HL-60 (cell line): ENCODE measurements around the gene TIMM44.
"Not testable (repeated sequence)": the region's sequence is repeated elsewhere in the genome, so short reads cannot be mapped to it uniquely, and the experiment has no call there.

ENCODE experiments used
- DNase-seq, 2 experiments: peaks; one replicate each; pipeline ENCODE4 v3.0.0-alpha.2; 2010 to 2020; ENCODE audit warnings: low read depth in 1 of 2, low spot score in 1 of 2
- H3K27ac ChIP-seq: fragments of 250-450 bp; sonication (Bioruptor Pico); replicated peaks from 2 replicates; pipeline ENCODE4 v1.5.1; 2020; ENCODE audit warnings: mild to moderate bottlenecking, moderate library complexity
- H3K27me3 ChIP-seq: fragments of 250-450 bp; sonication (Bioruptor Pico); 2 replicates; pipeline ENCODE4 v1.5.1; 2021; ENCODE audit warnings: mild to moderate bottlenecking, moderate library complexity; ENCODE audit not compliant: insufficient read depth, poor library complexity, severe bottlenecking
- H3K4me3 ChIP-seq: replicated peaks from 2 replicates; pipeline ENCODE4 v1.5.1; 2011; ENCODE audit warnings: mild to moderate bottlenecking, control low read depth, low read length; ENCODE audit not compliant: insufficient read depth
- GABPA ChIP-seq: IDR thresholded peaks from 2 replicates; pipeline ENCODE4 v1.6.1; 2012; ENCODE audit warnings: low read depth
- POLR2AphosphoS5 ChIP-seq: IDR thresholded peaks from 2 replicates; pipeline ENCODE4 v1.6.1; 2012; ENCODE audit warnings: low read depth
- SPI1 ChIP-seq: IDR thresholded peaks from 2 replicates; pipeline ENCODE4 v1.6.1; 2012; ENCODE audit warnings: low read depth, mild to moderate bottlenecking, borderline replicate concordance
- TF ChIP-seq, protein P1 (sequence below): IDR thresholded peaks from 2 replicates; pipeline ENCODE4 v1.6.1; 2012; ENCODE audit warnings: low read depth; ENCODE audit not compliant: insufficient replicate concordance
- TF ChIP-seq, protein P2 (sequence below): IDR thresholded peaks from one replicate; pipeline ENCODE4 v1.5.1; 2011; ENCODE audit warnings: low read length, control low read depth, inconsistent platforms; ENCODE audit not compliant: insufficient read depth

Gene TIMM44

DNA sequence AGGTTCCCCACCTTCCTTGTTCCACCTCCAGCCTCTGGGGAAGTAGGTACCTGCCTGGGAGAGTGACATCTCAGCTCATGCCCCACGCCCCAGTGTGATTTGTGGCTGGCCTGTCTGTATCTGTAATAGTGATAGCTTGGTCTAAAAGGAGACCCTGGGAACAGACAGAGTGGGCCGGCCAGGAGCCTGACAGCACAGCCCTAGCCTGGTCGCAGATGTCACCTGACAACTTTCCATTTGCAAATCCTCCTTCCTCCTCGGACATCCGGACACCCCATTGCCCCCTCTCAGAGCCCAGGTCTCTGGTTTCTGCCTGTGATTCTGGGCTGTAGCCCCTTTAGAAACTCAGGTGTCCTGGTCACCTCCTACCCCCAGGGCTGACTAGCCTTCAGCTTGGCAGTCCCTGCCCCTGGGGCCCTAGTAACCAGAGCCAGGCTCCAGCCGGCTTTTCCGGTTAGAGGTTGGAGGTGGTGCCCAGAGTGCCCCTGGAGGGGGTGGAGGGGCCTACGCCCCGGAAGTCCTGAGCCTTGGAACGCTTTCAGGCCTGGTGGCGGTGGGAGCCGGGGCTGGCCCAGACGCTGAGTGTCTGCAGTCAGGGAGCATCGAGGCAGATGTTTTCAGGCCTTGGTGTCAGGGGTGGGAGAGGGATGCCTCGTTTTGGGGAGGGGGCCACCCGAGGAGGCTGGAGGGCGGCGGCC is 48.7 kb downstream of the TIMM44 start:
- H3K27me3 ChIP-seq, result no peaks in the 10 kb centered on the region
- TF ChIP-seq GABPA, result no peak
- no peak overlapping the region for H3K27ac ChIP-seq
- DNase-seq, result no peak
- no peak overlapping the region for H3K4me3 ChIP-seq

DNA sequence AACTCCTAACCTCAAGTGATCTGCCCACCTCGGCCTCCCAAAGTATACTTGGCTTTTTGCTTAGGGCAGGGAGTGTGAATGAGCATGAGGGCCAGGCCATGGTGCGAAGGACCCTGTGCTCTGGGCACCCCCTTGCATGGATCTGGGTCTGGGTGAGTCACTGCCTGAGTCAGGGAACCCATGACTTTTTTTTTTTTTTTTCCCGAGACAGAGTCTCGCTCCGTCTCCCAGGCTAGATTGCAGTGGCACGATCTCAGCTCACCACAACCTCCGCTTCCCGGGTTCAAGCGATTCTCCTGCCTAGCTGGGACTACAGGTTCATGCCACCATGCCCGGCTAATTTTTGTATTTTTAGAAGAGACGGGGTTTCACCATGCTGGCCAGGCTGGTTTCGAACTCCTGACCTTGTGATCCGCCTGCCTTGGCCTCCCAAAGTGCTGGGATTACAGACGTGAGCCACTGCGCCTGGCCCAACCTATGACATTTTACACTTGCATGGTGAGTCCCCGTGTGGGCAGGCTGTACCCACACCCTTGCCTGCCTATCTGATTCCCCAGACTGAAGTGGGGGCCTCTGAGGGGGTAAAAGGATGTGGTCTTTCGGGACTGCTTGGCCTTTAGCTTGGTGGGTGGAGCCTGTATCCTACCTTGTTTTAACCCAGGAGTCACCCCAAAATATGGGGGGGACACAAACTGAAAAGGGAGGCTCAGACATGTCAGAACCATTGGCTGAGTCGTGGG is 49.9 kb downstream of the TIMM44 start:
- H3K4me3 ChIP-seq, DNase-seq, H3K27ac ChIP-seq: not testable (repeated sequence)

DNA sequence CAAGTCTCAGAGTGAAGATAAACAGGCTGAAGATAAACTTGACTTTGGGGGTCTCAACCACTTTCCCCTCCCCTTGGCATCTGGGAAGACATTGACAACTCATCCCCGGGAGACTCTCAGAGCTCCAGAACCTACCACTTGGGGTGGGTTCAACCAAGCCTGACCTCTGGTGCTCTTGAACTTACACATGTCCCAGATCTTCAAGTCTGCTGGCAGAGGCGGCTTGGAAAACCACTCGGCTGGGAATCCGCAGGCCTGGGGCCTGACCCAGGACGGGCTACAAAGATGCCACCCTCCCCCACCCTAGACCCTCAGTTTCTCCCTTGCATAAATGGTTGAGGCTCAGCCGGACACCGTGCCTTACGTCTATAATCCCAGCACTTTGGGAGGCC is 54.6 kb downstream of the TIMM44 start:
- peaks cover 21% of the 10 kb centered on the region for H3K27me3 ChIP-seq
- no peak for TF ChIP-seq SPI1
- TF ChIP-seq, protein P1, sequence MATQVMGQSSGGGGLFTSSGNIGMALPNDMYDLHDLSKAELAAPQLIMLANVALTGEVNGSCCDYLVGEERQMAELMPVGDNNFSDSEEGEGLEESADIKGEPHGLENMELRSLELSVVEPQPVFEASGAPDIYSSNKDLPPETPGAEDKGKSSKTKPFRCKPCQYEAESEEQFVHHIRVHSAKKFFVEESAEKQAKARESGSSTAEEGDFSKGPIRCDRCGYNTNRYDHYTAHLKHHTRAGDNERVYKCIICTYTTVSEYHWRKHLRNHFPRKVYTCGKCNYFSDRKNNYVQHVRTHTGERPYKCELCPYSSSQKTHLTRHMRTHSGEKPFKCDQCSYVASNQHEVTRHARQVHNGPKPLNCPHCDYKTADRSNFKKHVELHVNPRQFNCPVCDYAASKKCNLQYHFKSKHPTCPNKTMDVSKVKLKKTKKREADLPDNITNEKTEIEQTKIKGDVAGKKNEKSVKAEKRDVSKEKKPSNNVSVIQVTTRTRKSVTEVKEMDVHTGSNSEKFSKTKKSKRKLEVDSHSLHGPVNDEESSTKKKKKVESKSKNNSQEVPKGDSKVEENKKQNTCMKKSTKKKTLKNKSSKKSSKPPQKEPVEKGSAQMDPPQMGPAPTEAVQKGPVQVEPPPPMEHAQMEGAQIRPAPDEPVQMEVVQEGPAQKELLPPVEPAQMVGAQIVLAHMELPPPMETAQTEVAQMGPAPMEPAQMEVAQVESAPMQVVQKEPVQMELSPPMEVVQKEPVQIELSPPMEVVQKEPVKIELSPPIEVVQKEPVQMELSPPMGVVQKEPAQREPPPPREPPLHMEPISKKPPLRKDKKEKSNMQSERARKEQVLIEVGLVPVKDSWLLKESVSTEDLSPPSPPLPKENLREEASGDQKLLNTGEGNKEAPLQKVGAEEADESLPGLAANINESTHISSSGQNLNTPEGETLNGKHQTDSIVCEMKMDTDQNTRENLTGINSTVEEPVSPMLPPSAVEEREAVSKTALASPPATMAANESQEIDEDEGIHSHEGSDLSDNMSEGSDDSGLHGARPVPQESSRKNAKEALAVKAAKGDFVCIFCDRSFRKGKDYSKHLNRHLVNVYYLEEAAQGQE, result no peak
- no peak for TF ChIP-seq POLR2AphosphoS5

More for the DNA sequence above, 49.9 kb downstream of the TIMM44 start:
- not testable (repeated sequence) for H3K27me3 ChIP-seq

DNA sequence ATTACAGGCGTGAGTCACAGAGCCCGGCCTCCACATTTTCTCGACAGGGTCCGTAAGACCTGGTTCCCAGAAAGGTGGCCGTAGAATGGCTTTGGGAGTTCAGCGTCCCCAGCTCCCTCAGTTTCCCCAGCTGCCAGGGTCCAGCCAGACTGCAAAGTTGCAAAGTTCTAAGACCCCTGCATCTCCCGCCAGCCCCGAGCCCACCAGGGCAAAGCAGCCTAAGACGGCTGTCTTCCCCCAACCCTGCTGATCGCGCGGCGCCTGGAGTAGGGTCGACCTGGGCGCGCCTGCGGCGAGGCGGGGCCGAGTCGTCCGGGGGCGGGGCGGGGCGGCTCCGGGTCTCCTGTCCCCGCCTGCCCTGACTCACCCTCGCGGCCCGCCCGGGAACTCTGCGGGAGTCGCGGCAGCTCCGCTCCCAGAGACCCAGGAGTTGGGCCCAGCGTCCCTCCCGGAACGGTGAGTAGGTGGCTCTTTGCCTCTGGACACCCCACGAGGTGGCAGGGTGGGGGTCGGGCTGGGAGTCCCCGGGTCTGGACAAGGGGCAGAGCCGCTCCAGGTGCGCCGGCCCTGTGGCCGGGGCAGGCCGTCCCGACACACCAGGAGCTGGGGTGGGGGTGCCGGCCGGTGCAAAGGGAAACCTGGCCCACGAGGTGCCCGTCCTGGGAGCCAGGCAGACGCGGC is 55.2 kb downstream of the TIMM44 start, which contains the start of gene LRRC8E:
TSS of gene LRRC8E (plus strand) at position 366 of the 681 bp plus-strand sequence. CDS start 7,094 bp downstream, outside the sequence.
- no peak for DNase-seq
- Histone ChIP-seq H3K4me3 (no peak within 1 kb of the TSS), H3K27me3 (peaks cover 21% of the 10 kb centered on the region), H3K27ac (no peak within 1 kb of the TSS)
- TF ChIP-seq, protein P2, sequence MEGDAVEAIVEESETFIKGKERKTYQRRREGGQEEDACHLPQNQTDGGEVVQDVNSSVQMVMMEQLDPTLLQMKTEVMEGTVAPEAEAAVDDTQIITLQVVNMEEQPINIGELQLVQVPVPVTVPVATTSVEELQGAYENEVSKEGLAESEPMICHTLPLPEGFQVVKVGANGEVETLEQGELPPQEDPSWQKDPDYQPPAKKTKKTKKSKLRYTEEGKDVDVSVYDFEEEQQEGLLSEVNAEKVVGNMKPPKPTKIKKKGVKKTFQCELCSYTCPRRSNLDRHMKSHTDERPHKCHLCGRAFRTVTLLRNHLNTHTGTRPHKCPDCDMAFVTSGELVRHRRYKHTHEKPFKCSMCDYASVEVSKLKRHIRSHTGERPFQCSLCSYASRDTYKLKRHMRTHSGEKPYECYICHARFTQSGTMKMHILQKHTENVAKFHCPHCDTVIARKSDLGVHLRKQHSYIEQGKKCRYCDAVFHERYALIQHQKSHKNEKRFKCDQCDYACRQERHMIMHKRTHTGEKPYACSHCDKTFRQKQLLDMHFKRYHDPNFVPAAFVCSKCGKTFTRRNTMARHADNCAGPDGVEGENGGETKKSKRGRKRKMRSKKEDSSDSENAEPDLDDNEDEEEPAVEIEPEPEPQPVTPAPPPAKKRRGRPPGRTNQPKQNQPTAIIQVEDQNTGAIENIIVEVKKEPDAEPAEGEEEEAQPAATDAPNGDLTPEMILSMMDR, result no peak

More for the DNA sequence above, 54.6 kb downstream of the TIMM44 start:
- Histone ChIP-seq H3K4me3 (no peak overlapping the region), H3K27ac (no peak overlapping the region)
- no peak for DNase-seq

DNA sequence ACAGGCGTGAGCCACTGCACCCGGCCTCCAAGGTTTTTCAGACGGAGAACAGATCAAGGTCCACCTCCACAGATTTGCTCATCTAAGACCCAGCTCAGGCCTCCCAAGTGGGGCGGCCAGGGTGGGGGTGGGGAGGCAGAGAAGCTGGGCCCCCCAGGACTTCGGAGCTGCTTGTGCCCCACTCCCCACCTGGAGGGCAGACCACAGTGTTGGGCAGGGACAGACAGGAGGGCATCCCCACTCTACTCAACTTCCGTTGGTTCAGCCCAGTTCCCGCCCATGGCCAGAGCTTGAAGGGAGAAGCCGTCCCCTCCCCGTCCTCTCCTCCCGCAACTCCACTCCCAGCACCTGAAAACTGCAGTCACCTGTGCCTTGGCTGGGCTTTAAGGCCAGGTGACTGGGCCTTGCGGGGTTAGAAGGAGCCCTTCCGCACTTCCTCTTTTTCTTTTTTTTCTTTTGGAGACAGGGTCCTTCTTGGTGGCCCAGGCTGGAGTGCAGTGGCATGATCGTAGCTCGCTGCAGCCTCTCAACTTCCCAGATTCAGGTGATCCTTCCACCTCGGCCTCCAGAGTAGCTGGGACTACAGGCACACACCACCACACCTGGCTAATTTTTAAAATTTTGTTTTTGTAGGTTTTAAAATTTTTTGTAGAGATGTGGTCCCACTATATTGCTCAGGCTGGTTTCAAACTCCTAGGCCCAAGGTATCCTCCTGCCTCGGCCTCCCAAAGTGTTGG is 55.9 kb downstream of the TIMM44 start:
- DNase-seq, result no peak
- Histone ChIP-seq H3K27ac (no peak overlapping the region), H3K27me3 (peaks cover 21% of the 10 kb centered on the region), H3K4me3 (no peak overlapping the region)
- TF ChIP-seq GABPA (no peak), SPI1 (peak; percentile 95)

DNA sequence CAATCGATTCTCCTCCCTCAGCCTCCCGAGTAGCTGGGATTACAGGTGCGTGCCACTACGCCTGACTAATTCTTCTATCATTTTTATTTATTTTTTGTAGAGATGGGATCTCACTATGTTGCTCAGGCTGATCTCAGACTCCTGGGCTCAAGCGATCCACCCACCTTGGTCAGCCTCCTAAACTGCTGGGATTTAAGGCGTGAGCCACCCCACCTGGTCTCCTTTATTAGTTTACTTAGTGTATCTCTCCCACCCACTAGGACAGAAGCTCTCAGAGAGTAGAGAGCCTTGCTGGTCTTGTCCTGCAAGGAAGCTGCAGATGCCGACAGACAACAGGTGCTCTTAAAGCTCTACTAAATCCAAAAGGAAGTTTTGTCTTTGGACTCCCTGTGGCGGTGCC is 57.6 kb downstream of the TIMM44 start:
- Histone ChIP-seq H3K4me3 (no peak overlapping the region), H3K27ac (no peak overlapping the region), H3K27me3 (peaks cover 21% of the 10 kb centered on the region)
- no peak for TF ChIP-seq POLR2AphosphoS5
- no peak for TF ChIP-seq SPI1
- TF ChIP-seq, protein P2, result no peak
- no peak for TF ChIP-seq GABPA
- TF ChIP-seq, protein P1, result no peak
- DNase-seq, result no peak
